H1 (cell line): Measurements from ENCODE around the gene INKA2.

ENCODE experiments used
- CTCF ChIP-seq, 3 experiments: IDR thresholded peaks; 1 replicate in 2 of 3; 2 replicates in 1 of 3; pipeline versions ENCODE4 v1.5.1 to v1.6.1; 2011; ENCODE audit warnings: low read length in 3 of 3, mild to moderate bottlenecking in 3 of 3, inconsistent platforms in 2 of 3, low read depth in 1 of 3, moderate library complexity in 1 of 3; ENCODE audit not compliant: insufficient read depth in 1 of 3; ENCODE audit errors: control extremely low read depth in 1 of 3
- POLR2A ChIP-seq, 2 experiments: IDR thresholded peaks; 1 replicate in 1 of 2; 2 replicates in 1 of 2; pipeline ENCODE4 v1.6.1; 2011; ENCODE audit warnings: low read depth in 2 of 2, low read length in 2 of 2, mild to moderate bottlenecking in 2 of 2; ENCODE audit errors: control extremely low read depth in 1 of 2
- RAD21 ChIP-seq, 2 experiments: IDR thresholded peaks in 1 of 2; conservative IDR thresholded peaks in 1 of 2; 2 replicates each; pipeline ENCODE4 v1.6.1; 2011; ENCODE audit warnings: low read depth in 2 of 2, low read length in 2 of 2, improper control_type of control experiment in 1 of 2, inconsistent platforms in 1 of 2, mild to moderate bottlenecking in 1 of 2, moderate library complexity in 1 of 2
- SP1 ChIP-seq: IDR thresholded peaks from 2 replicates; pipeline ENCODE4 v1.6.1; 2011; ENCODE audit warnings: low read depth, low read length
- YY1 ChIP-seq: IDR thresholded peaks from 2 replicates; pipeline ENCODE4 v1.6.1; 2011; ENCODE audit warnings: low read depth, mild to moderate bottlenecking, low read length

GRCh38 chr1:111720274-111720976 is 18.8 kb downstream of the INKA2 start:
- TF ChIP-seq POLR2A (IDR thresholded peaks at IDR 0.05; ENCODE audit: control extremely low read depth in 1 of 2, low read depth in 2 of 2, low read length in 2 of 2) (no peak), CTCF (IDR thresholded peaks at IDR 0.05; ENCODE audit: control extremely low read depth in 1 of 3, insufficient read depth in 1 of 3, low read depth in 1 of 3, low read length in 3 of 3) (no peak), YY1 (no peak), RAD21 (IDR thresholded peaks at IDR 0.05 in 1 of 2, conservative IDR thresholded peaks at IDR 0.05 in 1 of 2; ENCODE audit: low read depth in 2 of 2, low read length in 2 of 2) (no peak), SP1 (no peak)
